T-cell (primary cell): Measurements from ENCODE around the gene OR8S1. TPM values are rescaled to one million over a fixed set of nuclear protein-coding genes. Genes with fewer than 3 reads are reported as not detected.

Experiments used
- ATAC-seq, 4 experiments: fragments of 200-7000 bp in 3 of 4; fragments of 150-1000 bp in 1 of 4; cut with Tn5 transposase; replicated peaks in 1 of 4; 1 replicate in 3 of 4; 2 replicates in 1 of 4; pipeline ENCODE4 v1.10.0; 2021; ENCODE audit warnings: moderate library complexity in 3 of 4, mild to moderate bottlenecking in 2 of 4, moderate number of reproducible peaks in 1 of 4
- CTCF ChIA-PET, 2 donors: fragments of 300-600 bp; sonication (Branson Sonifier 250); formaldehyde crosslinking; loops; one replicate each; lab custom pipeline; 2022; ENCODE audit warnings: antibody characterized with exemption in 2 of 2; lab: Charles Lee
- POLR2A ChIA-PET, 2 donors: fragments of 300-600 bp; sonication (Branson Sonifier 250); formaldehyde crosslinking; loops; one replicate each; lab custom pipeline; 2022; ENCODE audit warnings: antibody characterized with exemption in 2 of 2; lab: Charles Lee
- DNase-seq, 35 experiments: peaks; one replicate each; pipeline versions ENCODE4 v3.0.0 to v3.0.0-alpha.2; 2013 to 2023
- H3K27ac ChIP-seq: one replicate; pipeline ENCODE4 v1.5.1; 2013; ENCODE audit warnings: low read length
- H3K27me3 ChIP-seq, 2 experiments: replicated peaks in 1 of 2; 1 replicate in 1 of 2; 2 replicates in 1 of 2; pipeline versions ENCODE4 v1.6.1 to v1.7.0; 2013; ENCODE audit warnings: low read length in 1 of 2, mixed read lengths in 1 of 2; ENCODE audit not compliant: control insufficient read depth in 2 of 2, insufficient read depth in 2 of 2; ENCODE audit errors: extremely low read depth in 1 of 2
- H3K36me3 ChIP-seq, 2 donors: 1 replicate in 1 of 2; 2 replicates in 1 of 2; pipeline versions ENCODE4 v1.6.1 to v1.7.0; 2013; ENCODE audit warnings: low read length in 1 of 2; ENCODE audit not compliant: control insufficient read depth in 2 of 2, insufficient read depth in 1 of 2; ENCODE audit errors: extremely low read depth in 1 of 2
- H3K4me1 ChIP-seq, 2 experiments: 1 replicate in 1 of 2; 2 replicates in 1 of 2; pipeline versions ENCODE4 v1.6.1 to v1.7.0; 2013; ENCODE audit warnings: low read length in 2 of 2, mixed read lengths in 1 of 2; ENCODE audit not compliant: insufficient read depth in 2 of 2, control insufficient read depth in 1 of 2; ENCODE audit errors: extremely low read depth in 1 of 2
- H3K4me3 ChIP-seq, 2 donors: 1 replicate in 1 of 2; 2 replicates in 1 of 2; pipeline versions ENCODE4 v1.5.1 to v1.7.0; 2013; ENCODE audit warnings: mild to moderate bottlenecking in 2 of 2, low read length in 1 of 2, moderate library complexity in 1 of 2; ENCODE audit not compliant: control insufficient read depth in 1 of 2; ENCODE audit errors: extremely low read depth in 1 of 2
- H3K9me3 ChIP-seq: 2 replicates; pipeline ENCODE4 v1.7.0; 2013
- H3K27ac Mint-ChIP-seq, 2 donors: one replicate each; pipeline ENCODE4 v1.8.0; 2020 to 2021; ENCODE audit warnings: mild to moderate bottlenecking in 2 of 2, mixed read lengths in 2 of 2
- H3K27me3 Mint-ChIP-seq, 2 donors: one replicate each; pipeline ENCODE4 v1.8.0; 2021 to 2022; ENCODE audit warnings: mixed read lengths in 2 of 2
- H3K36me3 Mint-ChIP-seq: one replicate; pipeline ENCODE4 v1.8.0; 2021; ENCODE audit warnings: mixed read lengths
- H3K4me1 Mint-ChIP-seq, 3 donors: one replicate each; pipeline ENCODE4 v1.8.0; 2020 to 2022; ENCODE audit warnings: mixed read lengths in 3 of 3, mild to moderate bottlenecking in 1 of 3
- H3K4me3 Mint-ChIP-seq, 3 donors: one replicate each; pipeline ENCODE4 v1.8.0; 2020 to 2022; ENCODE audit warnings: mild to moderate bottlenecking in 3 of 3, mixed read lengths in 3 of 3, moderate library complexity in 3 of 3
- H3K9me3 Mint-ChIP-seq, 3 donors: one replicate each; pipeline ENCODE4 v1.8.0; 2020 to 2022; ENCODE audit warnings: mixed read lengths in 3 of 3
- WGBS: methylation state at CpG from one replicate; pipeline ENCODE4 v1.1.5; 2013; ENCODE audit warnings: missing lambda C conversion rate; ENCODE audit not compliant: insufficient coverage; 5-methylcytosine and 5-hydroxymethylcytosine counted together
- total RNA-seq, 35 experiments: library from RNA in 6 of 35; stranded (reverse) in 6 of 35; fragments of 120-200 nt in 1 of 35; gene quantifications; one replicate each; pipeline versions ENCODE4 v1.2.1 to v1.2.4 and lab custom pipeline; 2013 to 2026

The OR8S1 gene
- total RNA-seq, 5 donors from 2014 or later (not counting 1 experiment from before 2014, with no cell fraction given) = not detected

DNA sequence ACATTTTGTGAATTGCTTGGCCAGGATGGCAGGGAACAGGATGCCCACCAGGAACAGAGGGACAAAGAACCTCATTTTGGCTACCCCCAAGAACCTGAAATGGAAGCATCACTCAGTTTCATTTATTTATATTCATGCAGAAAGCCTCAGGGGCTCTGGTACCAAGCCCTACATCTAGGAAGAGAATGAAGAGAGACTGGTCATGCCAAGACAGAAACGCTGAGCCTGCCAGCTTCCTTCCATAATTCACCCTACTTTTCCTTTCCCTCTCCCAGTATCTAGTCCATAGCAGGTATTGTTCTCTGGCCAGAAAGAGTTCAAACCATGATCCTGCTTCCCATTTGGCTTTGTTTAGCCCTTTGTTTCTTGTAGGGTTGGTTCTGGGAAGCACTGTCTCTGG lies 44.5 kb downstream of the OR8S1 start, which contains the start of gene LALBA:
TSS of gene LALBA (minus strand) at position 101 of the 400 bp plus-strand sequence. CDS start at position 75, 26 bp downstream.
- Histone ChIP-seq H3K9me3 (no peaks in the 10 kb centered on the region), H3K4me3 (no peak within 1 kb of the TSS), H3K27ac (no peak within 1 kb of the TSS), H3K4me1 (no peaks in the 10 kb centered on the region), H3K27me3 (peaks cover 5 to 6% of the 10 kb centered on the region in 2 experiments), H3K36me3 (no peaks in the 10 kb centered on the region)
- no peaks in the 10 kb centered on the region for H3K36me3 Mint-ChIP-seq
- no peaks in the 10 kb centered on the region for H3K9me3 Mint-ChIP-seq
- POLR2A ChIA-PET = no interaction called here
- CTCF ChIA-PET = interaction anchor here in 1 of 2 donors (0.5 kb wide), 1 partner anchor 501 kb away, joined by 7 read pairs; no protein-coding TSS in a partner anchor
- H3K4me1 Mint-ChIP-seq = peaks cover 0 to 4% (median 0%) of the 10 kb centered on the region in 3 donors
- ATAC-seq (no peak), DNase-seq (no peak)
- no peak within 1 kb of the TSS for H3K27ac Mint-ChIP-seq
- no peak within 1 kb of the TSS for H3K4me3 Mint-ChIP-seq
- H3K27me3 Mint-ChIP-seq = peaks cover 9 to 23% of the 10 kb centered on the region in 2 donors
- no CpG with 5 or more reads among the region's 1 CpG for WGBS

DNA sequence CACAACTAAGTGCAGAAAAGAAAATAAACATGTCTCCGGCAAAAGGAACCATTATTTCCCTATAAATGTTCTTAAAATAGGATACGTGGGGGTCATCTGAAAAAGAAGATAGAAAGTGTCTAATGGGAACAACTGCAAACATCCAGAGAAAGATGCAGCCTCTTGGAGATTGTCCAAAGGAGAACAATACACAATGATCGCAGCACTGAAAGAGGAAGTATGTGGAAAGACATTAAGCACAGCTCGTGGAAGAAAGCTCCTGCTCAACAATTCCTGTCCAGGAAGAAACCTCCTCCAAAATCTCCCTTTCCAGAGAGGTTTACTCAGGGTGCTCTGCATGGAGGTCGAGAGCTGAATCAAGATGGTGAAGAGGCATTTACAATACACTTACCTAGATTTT lies 46.9 kb downstream of the OR8S1 start:
- H3K4me1 Mint-ChIP-seq = peaks cover 0 to 4% (median 0%) of the 10 kb centered on the region in 3 donors
- ChIA-PET POLR2A (no interaction called here), CTCF (no interaction called here)
- no peak overlapping the region for H3K27ac Mint-ChIP-seq
- H3K36me3 Mint-ChIP-seq = no peaks in the 10 kb centered on the region
- Histone ChIP-seq H3K36me3 (no peaks in the 10 kb centered on the region), H3K4me3 (no peak overlapping the region), H3K4me1 (no peaks in the 10 kb centered on the region), H3K27me3 (peaks cover 0 to 3% of the 10 kb centered on the region in 2 experiments), H3K27ac (no peak overlapping the region), H3K9me3 (no peaks in the 10 kb centered on the region)
- WGBS = no CpG with 5 or more reads among the region's 5 CpGs
- no peak for ATAC-seq
- no peaks in the 10 kb centered on the region for H3K9me3 Mint-ChIP-seq
- H3K4me3 Mint-ChIP-seq = no peak overlapping the region
- peaks cover 11 to 18% of the 10 kb centered on the region in 2 donors for H3K27me3 Mint-ChIP-seq
- no peak for DNase-seq

Other genes with a start within 250 kb of the OR8S1 start
- 10 to 100 TPM; 26.9 to 47.5 (median 39.8) TPM for gene ZNF641, start 174.7 kb upstream of the OR8S1 start, total RNA-seq
- gene ANP32D, start 53.1 kb upstream of the OR8S1 start, total RNA-seq = not detected
- gene C12orf54, start 43.1 kb upstream of the OR8S1 start, total RNA-seq = not detected
- not detected for gene LALBA, start 44.4 kb downstream of the OR8S1 start, total RNA-seq
- gene KANSL2, start 156.6 kb downstream of the OR8S1 start, total RNA-seq = 100 to 1,000 TPM in 2 of 5 donors, 10 to 100 TPM in 3; 64.1 to 118 (median 66.4) TPM
- gene CCNT1, start 191.1 kb downstream of the OR8S1 start, total RNA-seq = 100 to 1,000 TPM in 2 of 5 donors, 10 to 100 TPM in 3; 49.6 to 109 (median 57.7) TPM